ENCODE measurements around the gene SCO2.

Gene SCO2

GRCh38 chr22:50561401-50562358 lies 36.3 kb upstream of the SCO2 start:
- TF ChIP-seq NFIC (IDR thresholded peaks at IDR 0.05) (no peak), CREB1 (IDR thresholded peaks at IDR 0.05; ENCODE audit: low read depth) (no peak), YY1 (IDR thresholded peaks at IDR 0.05; ENCODE audit: low read depth) (no peak), ZBTB7A (IDR thresholded peaks at IDR 0.05; ENCODE audit: low read depth) (no peak), EP300 (IDR thresholded peaks at IDR 0.05; ENCODE audit: borderline replicate concordance) (no peak), USF1 (IDR thresholded peaks at IDR 0.05) (no peak), TCF12 (IDR thresholded peaks at IDR 0.05; ENCODE audit: low read depth) (no peak), TAF1 (IDR thresholded peaks at IDR 0.05; ENCODE audit: low read depth) (no peak), EGR1 (IDR thresholded peaks at IDR 0.05) (no peak), CEBPB (IDR thresholded peaks at IDR 0.05) (no peak), TEAD4 (IDR thresholded peaks at IDR 0.05) (no peak)
- TF ChIP-seq, protein P1, sequence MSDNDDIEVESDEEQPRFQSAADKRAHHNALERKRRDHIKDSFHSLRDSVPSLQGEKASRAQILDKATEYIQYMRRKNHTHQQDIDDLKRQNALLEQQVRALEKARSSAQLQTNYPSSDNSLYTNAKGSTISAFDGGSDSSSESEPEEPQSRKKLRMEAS (IDR thresholded peaks at IDR 0.05), result no peak
- TF ChIP-seq, protein P2, sequence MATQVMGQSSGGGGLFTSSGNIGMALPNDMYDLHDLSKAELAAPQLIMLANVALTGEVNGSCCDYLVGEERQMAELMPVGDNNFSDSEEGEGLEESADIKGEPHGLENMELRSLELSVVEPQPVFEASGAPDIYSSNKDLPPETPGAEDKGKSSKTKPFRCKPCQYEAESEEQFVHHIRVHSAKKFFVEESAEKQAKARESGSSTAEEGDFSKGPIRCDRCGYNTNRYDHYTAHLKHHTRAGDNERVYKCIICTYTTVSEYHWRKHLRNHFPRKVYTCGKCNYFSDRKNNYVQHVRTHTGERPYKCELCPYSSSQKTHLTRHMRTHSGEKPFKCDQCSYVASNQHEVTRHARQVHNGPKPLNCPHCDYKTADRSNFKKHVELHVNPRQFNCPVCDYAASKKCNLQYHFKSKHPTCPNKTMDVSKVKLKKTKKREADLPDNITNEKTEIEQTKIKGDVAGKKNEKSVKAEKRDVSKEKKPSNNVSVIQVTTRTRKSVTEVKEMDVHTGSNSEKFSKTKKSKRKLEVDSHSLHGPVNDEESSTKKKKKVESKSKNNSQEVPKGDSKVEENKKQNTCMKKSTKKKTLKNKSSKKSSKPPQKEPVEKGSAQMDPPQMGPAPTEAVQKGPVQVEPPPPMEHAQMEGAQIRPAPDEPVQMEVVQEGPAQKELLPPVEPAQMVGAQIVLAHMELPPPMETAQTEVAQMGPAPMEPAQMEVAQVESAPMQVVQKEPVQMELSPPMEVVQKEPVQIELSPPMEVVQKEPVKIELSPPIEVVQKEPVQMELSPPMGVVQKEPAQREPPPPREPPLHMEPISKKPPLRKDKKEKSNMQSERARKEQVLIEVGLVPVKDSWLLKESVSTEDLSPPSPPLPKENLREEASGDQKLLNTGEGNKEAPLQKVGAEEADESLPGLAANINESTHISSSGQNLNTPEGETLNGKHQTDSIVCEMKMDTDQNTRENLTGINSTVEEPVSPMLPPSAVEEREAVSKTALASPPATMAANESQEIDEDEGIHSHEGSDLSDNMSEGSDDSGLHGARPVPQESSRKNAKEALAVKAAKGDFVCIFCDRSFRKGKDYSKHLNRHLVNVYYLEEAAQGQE (IDR thresholded peaks at IDR 0.05; ENCODE audit: low read depth), result no peak

DNA sequence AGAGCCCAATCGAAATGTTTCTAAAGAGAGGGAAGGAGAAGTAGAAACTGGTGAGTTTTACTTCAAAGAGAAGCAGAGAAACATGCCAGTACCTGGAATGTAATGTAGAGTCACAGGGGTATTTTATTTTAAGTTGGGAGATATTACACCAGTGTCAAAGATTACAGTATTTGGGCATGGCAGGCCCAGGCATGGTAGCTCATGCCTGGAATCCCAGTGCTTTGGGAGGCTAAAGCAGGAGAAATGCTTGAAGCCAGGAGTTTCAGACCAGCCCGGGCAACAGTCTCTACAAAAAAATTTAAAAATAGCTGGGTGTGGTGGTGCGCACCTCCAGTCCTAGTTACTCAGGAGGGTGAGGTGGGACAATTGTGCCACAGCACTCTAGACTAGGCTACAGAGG lies 34.6 kb upstream of the SCO2 start:
- TF ChIP-seq TEAD4 (IDR thresholded peaks at IDR 0.05), result no peak
- no peak for TF ChIP-seq CEBPB (IDR thresholded peaks at IDR 0.05)
- TF ChIP-seq RAD21 (IDR thresholded peaks at IDR 0.05; ENCODE audit: low read depth), result no peak
- TF ChIP-seq, protein P1 (IDR thresholded peaks at IDR 0.05), result no peak
- TF ChIP-seq FOXM1 (IDR thresholded peaks at IDR 0.05; ENCODE audit: borderline replicate concordance, low read depth), result no peak
- no peak for TF ChIP-seq USF1 (IDR thresholded peaks at IDR 0.05)
- no peak for TF ChIP-seq TAF1 (IDR thresholded peaks at IDR 0.05; ENCODE audit: low read depth)
- TF ChIP-seq, protein P2 (IDR thresholded peaks at IDR 0.05; ENCODE audit: low read depth), result no peak
- TF ChIP-seq EP300 (IDR thresholded peaks at IDR 0.05; ENCODE audit: borderline replicate concordance), result no peak
- no peak for TF ChIP-seq EGR1 (IDR thresholded peaks at IDR 0.05)
- TF ChIP-seq NFIC (IDR thresholded peaks at IDR 0.05), result no peak
- TF ChIP-seq CREB1 (IDR thresholded peaks at IDR 0.05; ENCODE audit: low read depth), result no peak
- no peak for TF ChIP-seq ZBTB7A (IDR thresholded peaks at IDR 0.05; ENCODE audit: low read depth)
- TF ChIP-seq TCF12 (IDR thresholded peaks at IDR 0.05; ENCODE audit: low read depth), result no peak
- TF ChIP-seq YY1 (IDR thresholded peaks at IDR 0.05; ENCODE audit: low read depth), result no peak

GRCh38 chr22:50556703-50557102 lies 31.3 kb upstream of the SCO2 start:
- no peak for TF ChIP-seq NFIC (IDR thresholded peaks at IDR 0.05)
- TF ChIP-seq ZBTB7A (IDR thresholded peaks at IDR 0.05; ENCODE audit: low read depth), result no peak
- no peak for TF ChIP-seq EP300 (IDR thresholded peaks at IDR 0.05; ENCODE audit: borderline replicate concordance)
- no peak for TF ChIP-seq YY1 (IDR thresholded peaks at IDR 0.05; ENCODE audit: low read depth)
- TF ChIP-seq USF1 (IDR thresholded peaks at IDR 0.05), result no peak
- no peak for TF ChIP-seq CREB1 (IDR thresholded peaks at IDR 0.05; ENCODE audit: low read depth)
- TF ChIP-seq TEAD4 (IDR thresholded peaks at IDR 0.05), result no peak
- no peak for TF ChIP-seq TCF12 (IDR thresholded peaks at IDR 0.05; ENCODE audit: low read depth)
- no peak for TF ChIP-seq CEBPB (IDR thresholded peaks at IDR 0.05)
- TF ChIP-seq TAF1 (IDR thresholded peaks at IDR 0.05; ENCODE audit: low read depth), result no peak
- no peak for TF ChIP-seq FOXM1 (IDR thresholded peaks at IDR 0.05; ENCODE audit: borderline replicate concordance, low read depth)
- TF ChIP-seq, protein P2 (IDR thresholded peaks at IDR 0.05; ENCODE audit: low read depth), result no peak
- TF ChIP-seq, protein P1 (IDR thresholded peaks at IDR 0.05), result no peak
- TF ChIP-seq EGR1 (IDR thresholded peaks at IDR 0.05), result no peak
- TF ChIP-seq RAD21 (IDR thresholded peaks at IDR 0.05; ENCODE audit: low read depth), result no peak

Measured in Ishikawa (cell line).